CD4-positive, alpha-beta T cell treated with Interleukin-1 beta for 1 hour (primary cell): ENCODE data around the gene SLC35A3.
"Not testable (repeated sequence)": the region's sequence is repeated elsewhere in the genome, so short reads cannot be mapped to it uniquely, and the experiment has no call there.

ENCODE experiments used
- DNase-seq, 2 donors: peaks; one replicate each; pipeline ENCODE4 v3.0.0-alpha.2; 2020 to 2022

SLC35A3 gene

DNA sequence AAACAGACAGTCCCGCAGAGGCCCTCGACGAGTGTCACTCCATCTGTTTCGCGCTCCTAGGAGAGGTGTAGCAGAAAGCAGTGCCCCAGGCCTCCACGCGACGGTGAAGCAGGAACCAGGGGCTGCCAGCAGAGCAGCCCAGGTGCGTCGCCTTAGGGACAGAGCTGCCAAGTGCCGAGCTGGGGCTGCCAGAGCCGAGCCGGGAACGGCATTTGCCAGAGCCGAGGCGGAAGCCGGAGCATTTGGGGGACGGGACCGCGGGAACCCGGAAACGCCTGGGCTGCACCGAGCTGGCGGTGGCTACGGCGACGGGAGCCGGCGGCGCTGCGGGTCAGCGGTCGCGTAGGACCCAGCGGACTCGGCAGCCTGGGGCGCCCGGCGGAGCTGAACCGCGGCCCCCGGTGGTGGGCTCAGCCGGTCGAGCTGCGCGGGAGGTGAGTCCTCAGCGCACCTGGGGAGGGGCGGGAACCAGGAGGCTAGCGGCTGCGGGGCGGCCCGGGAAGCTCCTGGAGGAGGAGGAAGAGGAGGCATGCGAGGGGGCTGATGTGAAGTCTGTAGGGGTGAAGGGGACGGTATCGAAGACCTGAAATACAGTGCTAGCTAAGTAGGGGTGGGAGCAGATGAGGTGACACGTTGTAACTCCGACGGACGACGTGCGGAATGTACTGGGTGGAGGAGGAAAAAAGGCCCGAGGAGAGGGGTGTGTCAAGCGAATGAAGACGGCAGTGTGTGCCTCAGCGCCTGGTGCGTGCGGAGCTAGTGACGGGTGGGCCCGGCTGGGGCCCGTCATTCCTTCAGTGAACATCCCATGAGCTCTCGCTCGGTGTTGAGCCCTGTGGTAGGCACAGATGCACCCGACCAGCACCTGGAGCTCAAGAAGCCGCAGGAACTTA is at the start of gene SLC35A3:
Gene SLC35A3, plus strand, starts transcription at position 268 of the 893 bp plus-strand sequence. CDS start 23,559 bp downstream, outside the sequence.
- DNase-seq = peak; percentile 72 to 79

- no peak for DNase-seq
These were observed 35.0 kb upstream of the SLC35A3 start for GRCh38 chr1:99934801-99935200.

GRCh38 chr1:99935534-99935933 is 34.3 kb upstream of the SLC35A3 start:
- no peak for DNase-seq

- no peak for DNase-seq
These were observed 33.7 kb upstream of the SLC35A3 start for GRCh38 chr1:99936071-99936470.

DNA sequence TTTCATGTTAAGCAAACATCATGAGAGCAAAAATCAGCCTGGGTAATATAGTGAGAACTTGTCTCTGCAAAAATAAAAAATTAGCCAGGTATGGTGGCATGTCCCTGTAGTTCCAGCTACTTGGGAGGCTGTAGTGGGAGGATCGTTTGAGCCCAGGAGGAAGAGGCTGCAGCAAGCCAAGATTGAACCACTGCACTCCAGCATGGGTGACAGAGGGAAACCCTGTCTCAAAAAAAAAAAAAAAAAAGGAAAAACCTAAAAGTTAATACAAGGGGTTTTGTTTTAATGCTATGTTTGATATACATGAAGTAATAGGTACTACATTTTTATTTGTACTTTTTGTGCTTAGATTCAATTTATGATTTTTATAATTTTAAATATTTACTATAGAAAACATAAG is 27.1 kb upstream of the SLC35A3 start:
- DNase-seq = no peak

GRCh38 chr1:99943223-99943794 is 26.5 kb upstream of the SLC35A3 start:
- no peak for DNase-seq

DNA sequence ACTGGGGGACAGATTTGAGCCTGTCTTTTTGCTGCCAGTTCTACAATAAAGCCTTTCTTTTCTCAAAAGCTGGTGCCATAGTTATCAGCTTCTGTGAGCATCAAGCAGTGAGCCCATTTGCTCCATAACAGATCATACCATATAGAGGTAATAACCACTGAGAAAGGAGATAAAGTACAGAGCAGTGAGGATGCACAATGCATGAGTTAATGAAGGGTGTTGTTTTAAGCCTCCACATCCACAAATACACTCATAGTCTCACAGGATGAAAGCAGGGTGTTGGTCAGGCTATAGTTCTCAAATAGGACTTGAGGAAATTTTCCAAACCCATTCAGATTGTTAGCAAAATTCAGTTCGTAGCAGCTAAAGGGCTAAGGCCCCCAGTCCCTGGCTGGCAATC is 25.6 kb upstream of the SLC35A3 start:
- no peak for DNase-seq

GRCh38 chr1:99945174-99945573 is 24.6 kb upstream of the SLC35A3 start:
- no peak for DNase-seq

DNA sequence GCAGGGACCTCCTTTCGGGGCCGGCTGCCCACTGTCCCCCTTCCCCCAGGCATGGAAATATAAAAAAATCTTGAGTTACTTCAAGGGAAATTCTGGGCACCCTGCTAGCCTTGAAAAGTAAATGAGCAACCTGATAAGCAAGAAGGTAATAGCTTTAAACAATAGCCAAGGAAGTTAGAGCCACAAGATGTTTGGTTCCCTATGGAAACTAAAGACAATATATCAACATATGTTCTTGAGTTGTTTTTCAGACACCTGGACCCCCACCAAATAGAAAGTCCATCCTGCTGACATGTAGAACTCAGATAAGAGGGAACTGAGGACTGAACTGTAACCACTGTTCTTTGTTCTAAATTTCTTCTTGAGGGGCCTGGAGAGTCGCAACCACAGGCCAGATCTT is 19.3 kb upstream of the SLC35A3 start:
- no peak for DNase-seq

- DNase-seq = no peak
These were observed 17.3 kb upstream of the SLC35A3 start for GRCh38 chr1:99952522-99952921.

DNA sequence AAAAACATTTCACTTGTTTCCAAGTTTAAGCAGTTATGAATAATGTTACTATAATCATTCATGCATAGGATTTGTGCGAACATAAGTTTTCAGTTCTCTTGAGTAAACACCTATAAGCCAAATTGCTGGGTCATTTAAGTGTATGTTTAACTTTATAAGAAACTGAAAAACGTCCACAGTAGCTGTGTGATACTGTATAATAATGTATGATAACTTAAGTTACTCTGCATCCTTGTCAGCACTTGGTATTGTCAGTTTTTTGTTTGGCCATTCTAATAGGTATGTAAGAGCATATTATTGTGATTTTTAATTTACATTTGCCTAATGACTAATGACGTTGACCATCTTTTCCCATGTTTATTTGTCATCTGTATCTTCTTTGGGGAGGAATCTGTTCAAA is 14.4 kb upstream of the SLC35A3 start:
- DNase-seq = no peak

GRCh38 chr1:99956755-99957154 is 13.0 kb upstream of the SLC35A3 start:
- no peak for DNase-seq

DNA sequence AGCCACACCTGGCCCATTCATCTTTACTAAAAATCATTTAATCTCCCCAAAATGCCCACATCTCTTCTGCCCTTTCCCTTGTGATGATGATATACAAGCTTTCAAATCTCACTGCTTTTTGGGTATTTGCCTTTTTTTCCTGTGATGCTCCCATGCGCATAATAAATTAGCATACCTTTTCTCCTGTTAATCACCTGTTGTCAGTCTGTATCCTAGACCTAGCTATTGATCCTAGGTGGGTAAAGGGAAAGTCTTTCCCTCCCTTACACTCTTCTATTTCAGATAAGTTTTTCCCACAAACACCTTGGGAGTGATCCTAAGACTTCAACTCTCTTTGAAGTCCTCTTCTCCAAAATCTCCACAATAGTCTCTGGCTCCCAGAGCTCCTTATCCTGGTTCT is 12.0 kb upstream of the SLC35A3 start:
- DNase-seq = no peak

GRCh38 chr1:99959189-99959705 is 10.5 kb upstream of the SLC35A3 start:
- DNase-seq = not testable (repeated sequence)

- DNase-seq = not testable (repeated sequence)
These were observed 9.5 kb upstream of the SLC35A3 start for GRCh38 chr1:99960260-99960659.

- DNase-seq = no peak
These were observed 6.6 kb upstream of the SLC35A3 start for GRCh38 chr1:99963041-99963795.

DNA sequence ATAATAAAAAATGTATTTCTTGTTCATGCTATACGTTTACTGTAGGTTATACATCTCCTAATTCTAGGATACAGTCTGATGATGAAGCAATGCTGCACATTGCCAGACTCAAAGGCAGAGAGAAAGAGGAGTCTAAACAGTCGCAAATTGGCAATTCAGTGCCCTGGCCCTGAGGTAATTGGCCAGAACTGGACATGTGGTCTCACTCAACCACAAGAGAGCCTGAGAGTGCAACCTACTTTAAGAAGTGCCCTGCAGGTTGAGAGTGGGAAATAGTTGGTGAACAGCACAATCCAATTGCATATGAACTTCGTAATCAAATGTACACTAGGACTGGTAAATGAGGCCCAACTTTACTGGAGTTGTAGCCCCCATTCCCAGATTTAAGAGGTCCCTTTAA is 5.0 kb upstream of the SLC35A3 start:
- no peak for DNase-seq

- DNase-seq = no peak
These were observed 4.0 kb upstream of the SLC35A3 start for GRCh38 chr1:99965646-99966375.

DNA sequence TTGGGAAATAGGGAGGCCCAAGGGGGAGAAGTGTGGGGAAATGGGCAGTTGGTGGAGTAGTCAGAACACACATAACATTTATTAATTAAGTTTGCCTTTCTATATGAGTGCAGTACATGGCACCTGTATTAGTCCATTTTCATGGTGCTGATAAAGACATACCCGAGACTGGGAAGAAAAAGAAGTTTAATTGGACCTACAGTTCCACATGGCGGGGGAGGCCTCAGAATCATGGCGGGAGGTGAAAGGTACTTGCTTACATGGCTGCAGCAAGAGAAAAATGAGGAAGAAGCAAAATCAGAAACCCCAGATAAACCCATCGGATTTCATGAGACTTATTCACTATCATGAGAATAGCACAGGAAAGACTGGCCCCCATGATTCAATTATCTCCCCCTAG is 1.6 kb upstream of the SLC35A3 start:
- no peak for DNase-seq

GRCh38 chr1:99969260-99969728 is 502 bp upstream of the SLC35A3 start:
- no peak for DNase-seq

DNA sequence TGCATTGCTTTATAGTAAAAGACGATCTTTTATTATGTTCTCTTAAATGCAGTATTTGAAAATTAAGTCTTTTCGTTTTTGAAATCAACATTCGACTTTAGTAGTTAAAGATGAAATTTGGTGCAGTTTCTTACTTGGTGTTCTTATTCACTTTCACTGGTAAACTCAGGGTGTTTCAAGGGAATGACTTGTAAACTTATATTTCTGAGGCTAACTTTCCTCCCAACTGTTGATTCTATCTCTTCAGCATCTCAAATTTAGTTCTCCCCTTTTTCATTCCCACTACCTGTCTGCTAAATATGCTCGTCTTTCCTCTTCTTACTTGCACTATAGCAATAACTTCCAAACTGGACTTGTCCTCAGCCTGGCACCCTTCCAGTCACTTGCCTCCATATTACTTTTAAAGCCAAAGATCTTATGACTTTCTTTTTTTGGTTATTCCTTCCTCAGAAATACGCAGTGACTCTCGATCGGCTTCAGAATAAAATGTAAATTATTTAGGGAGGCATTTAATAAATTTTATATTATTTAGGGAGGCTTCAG is 988 bp downstream of the SLC35A3 start:
- DNase-seq = no peak

- not testable (repeated sequence) for DNase-seq
These were observed 2.3 kb downstream of the SLC35A3 start for GRCh38 chr1:99972066-99972465.
